CD14-positive monocyte (primary cell): ENCODE measurements around the gene PPP3R2. TPM values are rescaled to one million over a fixed set of nuclear protein-coding genes. Genes with fewer than 3 reads are reported as not detected.

Source experiments
- DNase-seq, 3 donors: peaks; one replicate each; pipeline ENCODE4 v3.0.0-alpha.2; 2011 to 2022
- H2AFZ ChIP-seq: 2 replicates; pipeline ENCODE4 v1.6.0; 2012; ENCODE audit warnings: mild to moderate bottlenecking, low read depth, low read length, inconsistent platforms; ENCODE audit not compliant: insufficient read depth, poor library complexity, severe bottlenecking
- H3K27ac ChIP-seq, 2 donors: 1 replicate in 1 of 2; 2 replicates in 1 of 2; pipeline ENCODE4 v1.5.1; 2012 to 2013; ENCODE audit warnings: low read length in 2 of 2, control low read depth in 1 of 2, inconsistent platforms in 1 of 2, low read depth in 1 of 2, mild to moderate bottlenecking in 1 of 2
- H3K27me3 ChIP-seq, 2 donors: one replicate each; pipeline versions ENCODE4 v1.6.0 to v1.6.1; 2011 to 2013; ENCODE audit warnings: low read length in 2 of 2; ENCODE audit not compliant: control insufficient read depth in 2 of 2, insufficient read depth in 2 of 2
- H3K36me3 ChIP-seq, 2 donors: replicated peaks in 1 of 2; 1 replicate in 1 of 2; 2 replicates in 1 of 2; pipeline versions ENCODE4 v1.5.1 to v1.6.1; 2012 to 2013; ENCODE audit warnings: low read length in 2 of 2, control low read depth in 1 of 2, inconsistent platforms in 1 of 2, mild to moderate bottlenecking in 1 of 2; ENCODE audit not compliant: insufficient read depth in 2 of 2, control insufficient read depth in 1 of 2
- H3K4me1 ChIP-seq, 2 donors: 1 replicate in 1 of 2; 2 replicates in 1 of 2; pipeline versions ENCODE4 v1.5.1 to v1.6.1; 2012 to 2013; ENCODE audit warnings: low read length in 2 of 2, control low read depth in 1 of 2, inconsistent platforms in 1 of 2, mild to moderate bottlenecking in 1 of 2, moderate library complexity in 1 of 2; ENCODE audit not compliant: insufficient read depth in 2 of 2, control insufficient read depth in 1 of 2
- H3K4me2 ChIP-seq: replicated peaks from 2 replicates; pipeline ENCODE3; 2012; ENCODE audit warnings: low read length, moderate library complexity, mild to moderate bottlenecking; ENCODE audit not compliant: poor library complexity, severe bottlenecking; ENCODE audit errors: extremely low read depth
- H3K4me3 ChIP-seq, 3 experiments: fragments of 200-600 bp in 1 of 3; sonication (generic) in 1 of 3; replicated peaks in 1 of 3; 1 replicate in 2 of 3; 2 replicates in 1 of 3; pipeline ENCODE4 v1.5.1; 2011 to 2013; ENCODE audit warnings: low read length in 3 of 3, mild to moderate bottlenecking in 3 of 3, control low read depth in 2 of 3, low read depth in 2 of 3, inconsistent platforms in 1 of 3, moderate library complexity in 1 of 3
- H3K79me2 ChIP-seq: 2 replicates; pipeline ENCODE4 v1.6.0; 2012; ENCODE audit warnings: mild to moderate bottlenecking, control low read depth, inconsistent platforms, low read length, moderate library complexity; ENCODE audit not compliant: insufficient read depth
- H3K9ac ChIP-seq: 2 replicates; pipeline ENCODE4 v1.6.0; 2017; ENCODE audit warnings: low read length, mild to moderate bottlenecking; ENCODE audit not compliant: insufficient read depth, poor library complexity, severe bottlenecking
- H3K9me3 ChIP-seq, 2 donors: replicated peaks in 1 of 2; 1 replicate in 1 of 2; 2 replicates in 1 of 2; pipeline versions ENCODE4 v1.5.1 to v1.6.1; 2012 to 2013; ENCODE audit warnings: low read length in 2 of 2, control low read depth in 1 of 2; ENCODE audit not compliant: control insufficient read depth in 1 of 2, insufficient read depth in 1 of 2
- H4K20me1 ChIP-seq: 2 replicates; pipeline ENCODE4 v1.6.0; 2012; ENCODE audit warnings: mild to moderate bottlenecking, low read length, control low read depth, moderate library complexity; ENCODE audit not compliant: insufficient read depth
- H3K27ac Mint-ChIP-seq, 7 donors: one replicate each; pipeline ENCODE4 v1.8.0; 2020; ENCODE audit warnings: mild to moderate bottlenecking in 7 of 7, mixed read lengths in 7 of 7, moderate library complexity in 6 of 7, inconsistent platforms in 2 of 7
- H3K27me3 Mint-ChIP-seq, 3 donors: one replicate each; pipeline ENCODE4 v1.8.0; 2021 to 2022; ENCODE audit warnings: low read depth in 3 of 3, mild to moderate bottlenecking in 3 of 3, mixed read lengths in 3 of 3, moderate library complexity in 3 of 3, inconsistent platforms in 1 of 3
- H3K36me3 Mint-ChIP-seq, 2 donors: one replicate each; pipeline ENCODE4 v1.8.0; 2020; ENCODE audit warnings: mixed read lengths in 2 of 2, inconsistent platforms in 1 of 2, mild to moderate bottlenecking in 1 of 2
- H3K4me1 Mint-ChIP-seq: one replicate; pipeline ENCODE4 v1.8.0; 2020; ENCODE audit warnings: mild to moderate bottlenecking, mixed read lengths
- H3K4me3 Mint-ChIP-seq, 2 donors: one replicate each; pipeline ENCODE4 v1.8.0; 2020; ENCODE audit warnings: mild to moderate bottlenecking in 2 of 2, mixed read lengths in 2 of 2, moderate library complexity in 1 of 2
- H3K9me3 Mint-ChIP-seq, 7 donors: one replicate each; pipeline ENCODE4 v1.8.0; 2020 to 2022; ENCODE audit warnings: mixed read lengths in 7 of 7, mild to moderate bottlenecking in 6 of 7, moderate library complexity in 6 of 7, inconsistent platforms in 2 of 7
- CTCF ChIP-seq: fragments of 200-600 bp; IDR thresholded peaks from one replicate; pipeline ENCODE4 v1.8.0; 2022; ENCODE audit warnings: antibody characterized with exemption, mild to moderate bottlenecking
- WGBS: methylation state at CpG from one replicate; pipeline ENCODE4 v1.1.5; 2013; ENCODE audit warnings: missing lambda C conversion rate; ENCODE audit not compliant: insufficient coverage; 5-methylcytosine and 5-hydroxymethylcytosine counted together
- intact Hi-C, 2 donors: fragments of 100-400 bp; cut with micrococcal nuclease; formaldehyde crosslinking; loops; one replicate each; pipeline versions ENCODE4 v1.15.0 to v1.15.1; 2023
- polyA plus RNA-seq, 3 donors: library from polyadenylated mRNA; depleted of rRNA in 1 of 3; unstranded in 2 of 3; stranded (reverse) in 1 of 3; fragments of 300-500 nt in 2 of 3; fragments of >200 nt in 1 of 3; fragmentation: Illumina TruSeq in 2 of 3; gene quantifications; 1 replicate in 2 of 3; 2 replicates in 1 of 3; pipeline ENCODE4 v1.2.3, GENCODE V29; 2012 to 2021

Gene PPP3R2
- polyA plus RNA-seq, 3 donors: 0.11 TPM; not detected in 2

DNA sequence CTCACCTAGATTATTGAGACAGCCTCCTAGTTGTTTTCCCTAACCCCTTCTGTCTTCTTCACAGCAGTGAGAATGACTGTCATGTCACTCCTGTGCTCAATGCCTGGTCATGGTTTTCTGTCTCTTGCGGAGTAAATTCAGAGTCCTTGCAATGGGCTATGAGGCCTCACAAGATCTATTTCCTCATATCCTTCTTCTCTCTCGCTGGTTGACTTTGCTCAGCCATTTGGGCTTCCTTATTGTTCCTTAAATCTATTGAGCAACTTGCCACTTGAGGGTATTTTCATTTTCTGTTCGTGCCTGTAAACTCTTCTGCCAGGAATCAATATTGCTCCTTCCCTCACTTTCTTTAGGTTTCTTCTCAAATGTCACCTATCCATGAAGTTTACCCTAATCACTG, 9.0 kb downstream of the PPP3R2 start:
- Mint-ChIP-seq H3K4me1 (peaks cover 35% of the 10 kb centered on the region), H3K27ac (peak overlapping the region; percentile 91 to 98 (median 95)), H3K27me3 (peaks cover 0 to 3% (median 0%) of the 10 kb centered on the region in 3 donors), H3K4me3 (peak overlapping the region; percentile 58 to 84), H3K36me3 (peaks cover 5 to 7% of the 10 kb centered on the region in 2 donors), H3K9me3 (peaks cover 0 to 9% (median 0%) of the 10 kb centered on the region in 7 donors)
- Histone ChIP-seq H3K4me1 (peaks cover 24 to 39% of the 10 kb centered on the region in 2 donors), H3K4me2 (peak overlapping the region; percentile 73), H3K9ac (no peak overlapping the region), H3K36me3 (no peaks in the 10 kb centered on the region), H3K4me3 (peak overlapping the region; percentile 39 to 71 (median 70)), H2AFZ (peak overlapping the region; percentile 69), H4K20me1 (no peaks in the 10 kb centered on the region), H3K27ac (peak overlapping the region; percentile 35 to 90), H3K27me3 (no peaks in the 10 kb centered on the region), H3K79me2 (no peaks in the 10 kb centered on the region), H3K9me3 (no peaks in the 10 kb centered on the region)
- intact Hi-C loops: no loop called here
- DNase-seq: peak; percentile 84 to 92 (median 90)
- TF ChIP-seq CTCF: no peak
- 0% methylated on average over 2 of the region's 3 CpGs for WGBS

DNA sequence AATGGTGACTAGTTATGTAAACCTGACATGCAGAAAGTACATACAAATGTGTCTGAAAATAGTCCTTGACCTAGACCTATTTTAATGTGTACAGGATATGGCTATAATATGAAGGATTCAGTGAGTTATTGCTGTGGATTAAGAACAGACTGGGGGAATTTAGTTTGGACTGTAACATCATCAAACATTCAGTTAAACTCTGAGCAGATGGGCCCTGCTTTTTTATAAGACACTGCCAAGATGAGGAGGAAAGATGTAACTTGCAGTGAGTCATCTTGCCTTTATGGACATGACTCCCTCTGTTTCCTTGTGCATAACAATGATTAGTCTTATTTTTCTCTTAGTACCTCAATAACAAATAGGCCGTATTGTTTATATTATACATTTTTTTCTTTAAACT, 12.2 kb downstream of the PPP3R2 start:
- WGBS: no CpG with 5 or more reads among the region's 1 CpG
- Mint-ChIP-seq H3K4me3 (no peak overlapping the region), H3K27ac (no peak overlapping the region), H3K9me3 (peaks cover 0 to 9% (median 0%) of the 10 kb centered on the region in 7 donors), H3K36me3 (peaks cover 5 to 7% of the 10 kb centered on the region in 2 donors), H3K4me1 (peaks cover 67% of the 10 kb centered on the region), H3K27me3 (peaks cover 0 to 3% (median 0%) of the 10 kb centered on the region in 3 donors)
- no peaks in the 10 kb centered on the region for H3K79me2 ChIP-seq
- no peak overlapping the region for H2AFZ ChIP-seq
- no peaks in the 10 kb centered on the region for H4K20me1 ChIP-seq
- no peak overlapping the region for H3K9ac ChIP-seq
- H3K4me2 ChIP-seq: no peak overlapping the region
- no peak overlapping the region for H3K27ac ChIP-seq
- no peaks in the 10 kb centered on the region for H3K36me3 ChIP-seq
- intact Hi-C loops: no loop called here
- peak in 1 of 3 donors; percentile 9 for DNase-seq
- no peaks in the 10 kb centered on the region for H3K27me3 ChIP-seq
- no peak for TF ChIP-seq CTCF
- H3K4me1 ChIP-seq: peaks cover 51 to 66% of the 10 kb centered on the region in 2 donors
- no peak overlapping the region for H3K4me3 ChIP-seq
- H3K9me3 ChIP-seq: no peaks in the 10 kb centered on the region
